Neutrophil (primary cell): ENCODE measurements around the gene MYBPHL.
"Not testable (repeated sequence)": the region's sequence is repeated elsewhere in the genome, so short reads cannot be mapped to it uniquely, and the experiment has no call there.

Experiments
- H3K27ac ChIP-seq: fragments of 200-600 bp; sonication (generic); 2 replicates; pipeline ENCODE4 v1.5.1; 2016; ENCODE audit warnings: mild to moderate bottlenecking, moderate library complexity
- H3K27me3 ChIP-seq: fragments of 200-600 bp; sonication (generic); 2 replicates; pipeline ENCODE4 v1.6.0; 2016; ENCODE audit warnings: mild to moderate bottlenecking
- H3K36me3 ChIP-seq: fragments of 200-600 bp; sonication (generic); 2 replicates; pipeline ENCODE4 v1.5.1; 2017
- H3K4me1 ChIP-seq, 2 experiments: fragments of 200-600 bp in 1 of 2; sonication (generic) in 1 of 2; 1 replicate in 1 of 2; 2 replicates in 1 of 2; pipeline versions ENCODE4 v1.5.1 to v1.6.1; 2013 to 2016; ENCODE audit warnings: low read depth in 1 of 2, low read length in 1 of 2, mild to moderate bottlenecking in 1 of 2, moderate library complexity in 1 of 2; ENCODE audit not compliant: control insufficient read depth in 1 of 2, insufficient read depth in 1 of 2
- H3K4me3 ChIP-seq, 2 experiments: fragments of 200-600 bp in 1 of 2; sonication (generic) in 1 of 2; 1 replicate in 1 of 2; 2 replicates in 1 of 2; pipeline ENCODE4 v1.5.1; 2013 to 2016; ENCODE audit warnings: low read depth in 1 of 2, low read length in 1 of 2, mild to moderate bottlenecking in 1 of 2, moderate library complexity in 1 of 2
- H3K9me3 ChIP-seq: fragments of 200-600 bp; sonication (generic); 2 replicates; pipeline ENCODE4 v1.5.1; 2016
- TF ChIP-seq, protein P1 (sequence below): fragments of 200-600 bp; sonication (generic); IDR thresholded peaks from 2 replicates; pipeline ENCODE4 v1.5.1; 2016; ENCODE audit warnings: antibody characterized with exemption

MYBPHL gene

GRCh38 chr1:109307274-109308021, 637 bp upstream of the MYBPHL start:
- TF ChIP-seq, protein P1, sequence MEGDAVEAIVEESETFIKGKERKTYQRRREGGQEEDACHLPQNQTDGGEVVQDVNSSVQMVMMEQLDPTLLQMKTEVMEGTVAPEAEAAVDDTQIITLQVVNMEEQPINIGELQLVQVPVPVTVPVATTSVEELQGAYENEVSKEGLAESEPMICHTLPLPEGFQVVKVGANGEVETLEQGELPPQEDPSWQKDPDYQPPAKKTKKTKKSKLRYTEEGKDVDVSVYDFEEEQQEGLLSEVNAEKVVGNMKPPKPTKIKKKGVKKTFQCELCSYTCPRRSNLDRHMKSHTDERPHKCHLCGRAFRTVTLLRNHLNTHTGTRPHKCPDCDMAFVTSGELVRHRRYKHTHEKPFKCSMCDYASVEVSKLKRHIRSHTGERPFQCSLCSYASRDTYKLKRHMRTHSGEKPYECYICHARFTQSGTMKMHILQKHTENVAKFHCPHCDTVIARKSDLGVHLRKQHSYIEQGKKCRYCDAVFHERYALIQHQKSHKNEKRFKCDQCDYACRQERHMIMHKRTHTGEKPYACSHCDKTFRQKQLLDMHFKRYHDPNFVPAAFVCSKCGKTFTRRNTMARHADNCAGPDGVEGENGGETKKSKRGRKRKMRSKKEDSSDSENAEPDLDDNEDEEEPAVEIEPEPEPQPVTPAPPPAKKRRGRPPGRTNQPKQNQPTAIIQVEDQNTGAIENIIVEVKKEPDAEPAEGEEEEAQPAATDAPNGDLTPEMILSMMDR: no peak
- Histone ChIP-seq H3K27me3 (no peaks in the 10 kb centered on the region), H3K4me1 (peaks cover 7 to 9% of the 10 kb centered on the region in 2 experiments), H3K36me3 (peaks cover 42% of the 10 kb centered on the region), H3K4me3 (no peak overlapping the region), H3K9me3 (no peaks in the 10 kb centered on the region), H3K27ac (no peak overlapping the region)

GRCh38 chr1:109305991-109306390, 820 bp downstream of the MYBPHL start:
- H3K4me1 ChIP-seq: peaks cover 7 to 11% of the 10 kb centered on the region in 2 experiments
- H3K4me3 ChIP-seq, H3K9me3 ChIP-seq, H3K27ac ChIP-seq, H3K27me3 ChIP-seq: not testable (repeated sequence)
- H3K36me3 ChIP-seq: peaks cover 29% of the 10 kb centered on the region

GRCh38 chr1:109304226-109304920, 2.4 kb downstream of the MYBPHL start:
- Histone ChIP-seq H3K27ac (no peak overlapping the region), H3K27me3 (no peaks in the 10 kb centered on the region), H3K9me3 (no peaks in the 10 kb centered on the region), H3K4me1 (peaks cover 19 to 27% of the 10 kb centered on the region in 2 experiments), H3K4me3 (no peak overlapping the region), H3K36me3 (peaks cover 13% of the 10 kb centered on the region)
- TF ChIP-seq, protein P1: no peak

DNA sequence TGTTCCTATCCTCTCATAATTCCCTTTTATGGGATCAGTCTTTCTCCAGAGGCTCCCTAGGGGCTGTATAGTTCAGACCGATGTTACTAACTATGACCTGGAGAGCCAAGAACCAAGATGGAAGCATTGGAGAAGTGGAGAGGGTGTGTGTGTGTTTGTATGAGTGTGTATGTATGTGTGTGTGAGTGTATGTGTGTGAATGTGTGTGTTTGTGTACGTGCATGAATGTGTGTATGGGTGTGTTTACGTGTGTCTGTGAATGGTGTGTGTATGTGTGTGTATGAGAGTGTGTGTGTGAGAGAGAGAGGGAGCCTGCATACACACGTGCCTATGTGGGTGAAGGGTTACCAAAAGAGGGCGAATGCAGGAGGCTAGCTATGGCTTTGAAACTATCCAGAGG, 4.9 kb downstream of the MYBPHL start:
- Histone ChIP-seq H3K9me3 (no peaks in the 10 kb centered on the region), H3K27ac (no peak overlapping the region), H3K36me3 (no peaks in the 10 kb centered on the region), H3K4me3 (no peak overlapping the region), H3K27me3 (no peaks in the 10 kb centered on the region), H3K4me1 (peaks cover 19 to 29% of the 10 kb centered on the region in 2 experiments)
- TF ChIP-seq, protein P1: no peak

- no peaks in the 10 kb centered on the region for H3K36me3 ChIP-seq
- no peak overlapping the region for H3K4me3 ChIP-seq
- H3K27me3 ChIP-seq: no peaks in the 10 kb centered on the region
- peaks cover 20 to 30% of the 10 kb centered on the region in 2 experiments for H3K4me1 ChIP-seq
- TF ChIP-seq, protein P1: no peak
- H3K9me3 ChIP-seq: no peaks in the 10 kb centered on the region
- peak overlapping the region; percentile 72 for H3K27ac ChIP-seq
These were observed 6.1 kb downstream of the MYBPHL start for GRCh38 chr1:109300650-109301151.
